HPDE6-E6E7 (cell line): ENCODE measurements around the gene CCDC74A.
"Not testable (repeated sequence)": the region's sequence is repeated elsewhere in the genome, so short reads cannot be mapped to it uniquely, and the experiment has no call there.

ENCODE experiments used
- DNase-seq: peaks from one replicate; pipeline ENCODE4 v3.0.0; 2011; ENCODE audit warnings: missing footprints; ENCODE audit errors: extremely low spot score

The CCDC74A gene

GRCh38 chr2:131528981-131529863 lies 1.5 kb downstream of the CCDC74A start:
- not testable (repeated sequence) for DNase-seq

GRCh38 chr2:131529864-131530445 lies 2.3 kb downstream of the CCDC74A start:
- DNase-seq: not testable (repeated sequence)

GRCh38 chr2:131530626-131531344 lies 3.1 kb downstream of the CCDC74A start:
- DNase-seq: not testable (repeated sequence)

GRCh38 chr2:131531547-131532185 lies 4.0 kb downstream of the CCDC74A start:
- not testable (repeated sequence) for DNase-seq

GRCh38 chr2:131532723-131533608 lies 5.3 kb downstream of the CCDC74A start:
- DNase-seq: not testable (repeated sequence)

- DNase-seq: not testable (repeated sequence)
These were observed 6.1 kb downstream of the CCDC74A start for GRCh38 chr2:131533609-131534316.

- not testable (repeated sequence) for DNase-seq
These were observed 6.6 kb downstream of the CCDC74A start for GRCh38 chr2:131534317-131534672.

- DNase-seq: not testable (repeated sequence)
These were observed 7.3 kb downstream of the CCDC74A start for GRCh38 chr2:131534965-131535364.

- no peak for DNase-seq
These were observed 7.8 kb downstream of the CCDC74A start for GRCh38 chr2:131535526-131535925.

- not testable (repeated sequence) for DNase-seq
These were observed 8.5 kb downstream of the CCDC74A start for GRCh38 chr2:131535951-131536826.

GRCh38 chr2:131536841-131537240 lies 9.2 kb downstream of the CCDC74A start:
- DNase-seq: not testable (repeated sequence)

- DNase-seq: not testable (repeated sequence)
These were observed 11.2 kb downstream of the CCDC74A start for GRCh38 chr2:131538856-131539255.

- DNase-seq: no peak
These were observed 15.0 kb downstream of the CCDC74A start for GRCh38 chr2:131542438-131543384.

- DNase-seq: no peak
These were observed 15.8 kb downstream of the CCDC74A start for GRCh38 chr2:131543385-131543891.

GRCh38 chr2:131544006-131544812 lies 16.5 kb downstream of the CCDC74A start:
- DNase-seq: not testable (repeated sequence)

GRCh38 chr2:131544813-131545165 lies 17.1 kb downstream of the CCDC74A start:
- not testable (repeated sequence) for DNase-seq

- no peak for DNase-seq
These were observed 25.2 kb downstream of the CCDC74A start for GRCh38 chr2:131552871-131553270.
